GM04503 (cell line): ENCODE data around the gene HS6ST2.
"Not testable (repeated sequence)": the region's sequence is repeated elsewhere in the genome, so short reads cannot be mapped to it uniquely, and the experiment has no call there.

Source experiments
- DNase-seq: peaks from one replicate; pipeline ENCODE4 v3.0.0-alpha.2; 2012; ENCODE audit warnings: low read depth

HS6ST2 gene

GRCh38 chrX:132940727-132941327, 17.6 kb downstream of the HS6ST2 start:
- DNase-seq, result no peak

- DNase-seq, result no peak
Observed at GRCh38 chrX:132933170-132933569, 25.3 kb downstream of the HS6ST2 start.

DNA sequence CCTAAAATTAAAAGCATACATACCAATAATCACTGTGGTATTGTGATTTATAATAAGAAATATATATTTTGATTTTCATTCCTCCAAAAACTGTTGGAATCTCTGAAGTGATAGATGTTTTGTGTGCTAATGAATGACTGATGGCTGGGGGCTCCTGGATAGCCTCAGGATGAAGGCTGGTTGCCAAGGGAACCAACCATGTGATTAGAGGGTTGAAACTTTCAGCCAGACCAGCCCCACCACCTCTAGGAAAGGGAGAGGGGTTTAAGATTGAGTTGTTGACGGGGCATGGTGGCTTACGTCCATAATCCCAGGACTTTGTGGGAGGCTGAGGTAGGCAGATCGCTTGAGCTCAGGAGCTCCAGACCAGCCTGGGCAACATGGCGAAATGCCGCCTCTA, 34.0 kb downstream of the HS6ST2 start:
- DNase-seq, result no peak

- no peak for DNase-seq
Observed at GRCh38 chrX:132918523-132918922, 39.9 kb downstream of the HS6ST2 start.

DNA sequence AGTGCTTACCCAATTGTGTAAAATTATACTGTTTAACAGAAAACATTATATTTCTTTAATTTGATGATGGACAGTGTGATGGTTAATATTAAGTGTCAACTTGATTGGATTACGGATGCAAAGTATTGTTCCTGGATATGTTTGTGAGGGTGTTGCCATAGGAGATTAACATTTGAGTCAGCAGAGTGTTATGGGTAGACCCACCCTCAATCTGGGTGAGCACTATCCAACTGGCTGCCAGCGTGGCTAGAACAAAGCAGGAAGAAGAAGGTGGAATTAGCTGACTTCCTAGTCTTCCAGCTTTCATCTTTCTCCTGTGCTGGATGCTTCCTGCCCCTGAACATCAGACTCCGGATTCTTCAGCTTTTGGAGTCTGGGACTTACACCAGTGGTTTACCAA, 42.1 kb downstream of the HS6ST2 start:
- DNase-seq, result no peak

- no peak for DNase-seq
Observed at GRCh38 chrX:132909643-132910042, 48.8 kb downstream of the HS6ST2 start.

DNA sequence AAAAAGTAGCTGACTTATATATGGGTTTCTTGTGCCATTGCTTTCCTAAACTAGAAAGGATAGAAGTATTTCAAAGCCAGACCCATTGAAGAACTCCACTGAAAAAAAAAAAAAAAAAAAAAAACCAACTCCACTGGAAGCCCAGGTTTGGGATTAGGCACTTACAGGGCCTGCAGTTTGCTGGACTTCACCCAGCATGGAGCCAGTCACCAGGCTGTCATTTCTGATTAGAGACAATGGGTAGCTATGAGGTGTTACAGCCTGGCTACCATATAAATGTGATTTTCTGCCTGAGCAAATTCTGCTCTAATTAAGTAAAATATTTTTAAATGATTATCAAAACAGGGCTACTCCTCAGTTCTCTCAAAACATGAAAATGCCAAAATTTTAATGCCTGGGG, 49.5 kb downstream of the HS6ST2 start:
- no peak for DNase-seq

DNA sequence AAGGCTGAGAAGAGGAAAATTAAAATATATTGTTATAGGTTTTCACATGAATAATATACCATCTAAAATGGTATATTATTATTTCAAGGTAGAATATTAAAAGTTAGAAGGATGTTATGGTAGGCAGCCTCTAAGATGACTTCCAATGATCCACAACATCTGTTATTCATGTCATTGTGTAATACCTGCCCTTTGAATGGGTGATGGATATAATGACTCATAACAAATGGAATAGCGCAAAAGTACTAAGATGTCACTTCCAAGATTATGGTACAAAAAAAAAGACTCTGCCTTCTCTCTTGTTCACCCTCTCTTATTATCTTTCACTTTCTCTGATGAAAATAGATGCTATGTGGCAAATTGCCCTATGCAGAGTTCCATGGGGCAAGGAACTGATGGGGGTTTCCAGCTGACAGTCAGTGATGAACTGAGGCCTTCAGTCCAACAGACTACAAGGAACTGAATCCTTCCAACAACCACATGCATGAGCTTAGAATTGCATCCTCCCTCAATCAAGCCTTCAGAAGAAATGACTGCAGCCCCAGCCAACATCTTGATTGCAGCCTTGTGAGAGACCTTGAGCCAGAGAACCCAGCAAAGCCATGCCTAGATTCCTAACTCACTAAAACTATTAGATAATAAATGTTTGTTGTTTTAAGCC, 57.7 kb downstream of the HS6ST2 start:
- DNase-seq, result no peak

DNA sequence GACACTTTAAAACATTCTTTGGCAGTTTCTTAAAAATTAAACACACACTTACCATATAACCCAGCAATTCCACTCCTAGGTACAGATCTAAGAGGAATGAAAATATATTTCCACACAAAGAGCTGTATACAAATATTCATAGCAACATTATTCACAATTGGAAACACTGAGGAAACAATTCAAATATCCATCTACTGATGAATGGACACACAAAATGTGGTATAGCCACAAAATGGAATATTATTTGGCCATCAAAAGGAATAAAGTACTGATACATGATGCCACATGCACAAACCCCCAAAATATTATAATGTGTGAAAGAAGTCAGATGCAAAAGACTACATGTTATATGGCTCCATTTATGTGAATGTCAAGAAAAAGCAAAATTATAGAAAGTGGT, 70.9 kb downstream of the HS6ST2 start:
- DNase-seq, result no peak

GRCh38 chrX:132883358-132883915, 75.0 kb downstream of the HS6ST2 start:
- no peak for DNase-seq

DNA sequence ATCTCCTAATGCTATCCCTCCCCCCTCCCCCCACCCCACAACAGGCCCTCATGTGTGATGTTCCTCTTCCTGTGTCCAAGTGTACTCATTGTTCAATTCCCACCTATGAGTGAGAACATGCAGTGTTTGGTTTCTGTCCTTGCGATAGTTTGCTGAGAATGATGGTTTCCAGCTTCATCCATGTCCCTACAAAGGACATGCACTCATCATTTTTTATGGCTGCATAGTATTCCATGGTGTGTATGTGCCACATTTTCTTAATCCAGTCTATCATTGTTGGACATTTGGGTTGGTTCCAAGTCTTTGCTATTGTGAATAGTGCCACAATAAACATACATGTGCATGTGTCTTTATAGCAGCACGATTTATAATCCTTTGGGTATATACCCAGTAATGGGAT, 77.7 kb downstream of the HS6ST2 start:
- DNase-seq, result not testable (repeated sequence)

- no peak for DNase-seq
Observed at GRCh38 chrX:132877954-132878536, 80.4 kb downstream of the HS6ST2 start.

GRCh38 chrX:132876523-132877338, 81.7 kb downstream of the HS6ST2 start:
- DNase-seq, result no peak

DNA sequence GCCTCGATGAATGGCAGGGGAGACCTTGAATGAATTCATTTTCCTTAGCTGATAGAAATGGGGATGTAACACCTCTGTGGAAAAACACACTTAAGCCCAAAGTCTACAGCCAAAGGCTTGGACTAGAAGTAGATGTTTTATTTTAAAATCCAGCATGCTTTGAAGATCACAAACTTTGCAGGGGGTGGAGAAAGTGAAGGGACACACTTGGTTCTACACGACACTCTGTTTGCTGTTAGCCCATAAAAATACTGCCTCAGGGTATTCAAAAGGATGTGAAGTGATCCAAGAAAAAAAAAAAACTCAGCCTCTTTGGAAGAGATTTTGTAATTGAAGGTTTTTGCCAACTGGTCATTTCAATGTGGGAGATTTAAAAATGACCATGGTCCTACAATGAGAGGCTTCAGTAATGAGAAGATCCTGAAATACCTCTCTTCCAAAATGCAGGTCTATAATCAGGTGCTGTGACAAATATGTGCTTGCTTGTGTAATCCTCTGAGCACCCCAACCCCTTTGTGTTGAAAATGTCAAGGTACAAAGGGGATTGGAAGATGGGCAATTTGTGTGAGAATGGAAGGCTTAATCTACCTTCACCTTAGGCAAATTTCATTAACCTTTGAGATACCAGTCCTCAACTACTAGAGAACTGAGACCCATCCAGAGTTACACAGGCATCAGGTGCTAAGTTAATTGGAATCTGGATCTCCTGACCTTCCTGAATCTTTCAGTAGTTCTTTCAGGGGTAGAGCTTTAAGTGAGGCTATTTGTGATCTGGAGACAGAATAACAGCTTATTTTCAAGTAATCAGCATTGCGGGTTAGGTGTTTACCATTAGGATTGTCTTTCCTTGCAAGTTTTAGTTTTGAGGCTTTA, 82.5 kb downstream of the HS6ST2 start:
- no peak for DNase-seq

DNA sequence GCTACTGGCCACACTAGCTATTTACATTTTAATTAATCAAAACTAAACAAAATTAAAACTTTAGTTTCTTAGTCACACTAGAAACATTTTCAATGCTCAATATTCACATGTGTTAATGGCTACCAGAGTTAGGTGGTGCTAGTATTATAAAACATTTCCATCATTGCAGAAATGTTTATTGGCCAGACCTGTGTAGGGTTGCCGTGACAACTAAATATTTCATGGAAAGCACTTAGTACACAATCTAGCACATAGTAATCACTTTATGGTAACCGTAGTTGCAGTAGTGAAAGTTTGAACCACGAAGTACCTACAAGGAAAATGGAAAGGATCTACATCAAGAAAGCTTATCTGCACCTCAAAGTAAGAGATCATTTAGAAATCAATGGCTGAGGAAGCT, 95.9 kb downstream of the HS6ST2 start:
- DNase-seq, result no peak

DNA sequence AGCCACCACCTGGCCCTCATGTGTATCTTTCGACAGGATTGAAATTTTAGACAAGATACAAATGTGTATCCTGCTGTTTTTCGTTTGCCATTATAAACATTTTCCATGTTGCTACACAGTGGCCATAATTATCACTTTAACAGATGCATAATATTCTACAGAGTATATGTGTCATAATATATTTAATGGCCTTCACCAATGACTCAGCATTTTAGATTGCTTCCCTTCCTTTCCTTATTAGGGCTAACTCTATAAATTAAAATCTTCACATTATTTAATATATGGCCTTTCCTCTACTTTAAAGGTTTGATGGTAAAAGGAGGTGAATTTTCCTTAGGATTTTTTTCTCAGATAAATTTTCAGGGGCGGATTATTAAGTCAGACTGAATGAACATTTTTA, 97.4 kb downstream of the HS6ST2 start:
- no peak for DNase-seq

DNA sequence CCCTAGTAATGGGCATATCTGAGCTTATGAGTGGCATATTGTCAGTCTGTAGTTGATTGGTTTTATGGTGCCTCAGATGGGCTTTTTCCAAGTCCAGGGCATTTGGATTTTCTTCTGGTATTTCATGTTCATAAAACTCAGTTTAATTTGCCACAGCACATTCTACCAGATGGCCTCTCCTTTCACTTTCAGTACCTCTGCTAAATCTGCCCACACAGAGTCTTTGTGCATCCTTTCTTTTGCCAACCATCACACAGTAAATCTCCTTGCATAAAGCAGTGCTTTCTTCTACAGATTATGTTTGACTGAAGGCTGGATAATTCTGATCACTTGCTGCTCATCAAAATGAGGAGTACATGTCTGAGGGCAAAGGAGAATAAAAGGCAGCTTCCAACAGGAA, 98.2 kb downstream of the HS6ST2 start:
- no peak for DNase-seq

- no peak for DNase-seq
Observed at GRCh38 chrX:132858018-132858417, 100.4 kb downstream of the HS6ST2 start.

DNA sequence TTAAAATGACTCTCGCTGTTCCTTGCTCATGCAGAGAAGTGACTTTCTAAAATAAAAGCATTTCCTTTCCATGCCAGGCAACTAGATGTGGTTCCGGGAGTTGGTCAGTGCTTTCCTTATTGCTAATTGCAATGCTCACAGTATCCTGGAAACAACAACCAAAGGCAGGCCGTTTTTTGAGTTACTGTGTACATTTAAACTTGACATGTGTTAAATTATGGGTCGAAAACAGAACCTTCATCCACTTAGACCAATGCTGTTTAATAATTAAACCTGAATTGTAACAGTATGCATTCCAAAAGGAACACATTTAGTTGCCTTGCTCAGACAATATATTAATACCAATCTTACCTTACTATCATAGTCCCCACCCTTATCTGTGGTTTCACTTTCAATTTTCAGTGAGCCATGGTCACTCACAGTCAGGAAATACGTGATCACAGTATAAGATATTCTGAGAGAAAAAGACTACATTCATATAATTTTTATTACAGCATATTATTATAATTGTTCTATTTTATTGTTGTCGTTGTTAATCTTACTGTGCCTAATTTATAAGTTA, 102.6 kb downstream of the HS6ST2 start:
- DNase-seq, result no peak

DNA sequence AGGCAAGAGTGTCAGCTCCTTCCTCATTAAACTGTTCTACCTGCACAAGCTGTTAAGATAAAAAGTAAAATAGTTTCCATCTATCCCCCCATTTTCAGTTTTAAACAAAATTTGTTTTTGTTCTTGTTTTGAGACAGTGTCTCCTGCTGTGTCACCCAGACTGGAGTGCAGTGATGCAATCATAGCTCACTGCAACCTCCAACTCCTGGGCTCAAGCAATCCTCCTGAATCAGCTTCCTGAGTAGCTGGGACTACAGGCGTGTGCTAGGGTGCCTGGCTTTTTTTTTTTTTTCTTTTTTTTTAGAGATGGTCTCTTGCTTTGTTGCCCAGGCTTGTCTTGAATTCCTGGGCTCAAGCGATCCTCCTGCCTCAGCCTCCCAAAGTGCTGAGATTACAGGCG, 105.4 kb downstream of the HS6ST2 start:
- DNase-seq, result no peak

GRCh38 chrX:132848296-132848970, 110.0 kb downstream of the HS6ST2 start:
- no peak for DNase-seq
